HPDE6-E6E7 (cell line): ENCODE data around the gene ZNF41.
"Not testable (repeated sequence)": the region's sequence is repeated elsewhere in the genome, so short reads cannot be mapped to it uniquely, and the experiment has no call there.

ENCODE experiments used
- DNase-seq: peaks from one replicate; pipeline ENCODE4 v3.0.0; 2011; ENCODE audit warnings: missing footprints; ENCODE audit errors: extremely low spot score

The ZNF41 gene

DNA sequence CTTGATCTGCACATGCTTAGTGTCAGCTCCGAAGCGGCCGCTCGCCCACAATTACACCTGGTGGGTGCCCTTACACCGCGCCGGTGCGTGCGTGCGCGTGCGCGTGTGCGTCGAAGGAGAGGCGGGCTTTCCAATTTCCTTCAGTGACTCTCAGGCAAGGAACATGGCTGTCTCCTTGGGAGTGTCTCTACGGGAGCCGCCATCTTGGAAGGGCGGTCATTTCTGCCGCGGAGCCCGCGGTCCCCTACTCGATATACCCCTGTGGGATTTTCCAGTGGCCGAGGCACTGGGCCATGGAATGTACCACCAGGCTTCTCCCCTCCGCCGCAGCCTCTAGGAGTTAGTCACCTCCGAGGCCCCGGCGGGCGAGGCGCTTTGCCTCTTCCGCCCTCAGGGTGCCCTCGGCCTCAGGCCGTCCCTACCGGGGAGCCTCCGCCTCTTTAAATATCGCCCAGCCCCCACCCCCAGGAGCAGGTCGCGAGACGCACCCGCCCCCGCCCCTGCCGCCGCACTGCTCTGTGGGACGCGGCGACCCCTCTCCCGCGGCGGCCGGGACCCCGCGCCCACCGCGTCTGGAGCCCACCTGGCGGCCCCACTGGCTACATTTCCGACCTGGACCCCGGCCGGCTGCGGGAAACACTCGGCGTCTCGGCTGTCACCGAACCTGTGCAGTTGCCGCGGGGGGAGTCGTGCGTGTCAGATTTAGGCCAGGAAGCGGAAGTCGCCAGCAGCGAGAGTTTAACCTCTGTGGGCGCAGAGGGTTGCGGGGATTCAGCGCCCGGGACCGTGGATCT lies at the start of gene ZNF41:
ZNF41 (minus strand) TSS at position 711 of the 794 bp plus-strand sequence. CDS start 15,741 bp downstream, outside the sequence.
- DNase-seq: peak; percentile 71

DNA sequence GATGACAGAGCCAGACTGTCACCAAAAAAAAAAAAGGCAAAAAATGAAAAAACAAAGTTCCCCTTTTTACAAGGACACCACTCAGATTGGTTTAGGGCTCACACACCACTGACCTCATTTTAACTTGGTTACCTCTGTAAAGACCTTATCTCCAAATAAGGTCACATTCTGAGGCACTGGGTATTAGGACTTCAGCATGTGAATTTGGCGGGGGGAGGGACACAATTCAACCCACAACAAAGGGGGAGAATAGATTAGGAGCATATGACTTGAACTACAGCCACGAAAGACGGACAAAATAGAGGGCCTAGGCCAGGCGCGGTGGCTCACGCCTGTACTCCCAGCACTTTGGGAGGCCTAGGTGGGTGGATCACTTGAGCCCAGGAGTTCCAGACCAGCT lies 47.0 kb upstream of the ZNF41 start:
- DNase-seq: no peak

DNA sequence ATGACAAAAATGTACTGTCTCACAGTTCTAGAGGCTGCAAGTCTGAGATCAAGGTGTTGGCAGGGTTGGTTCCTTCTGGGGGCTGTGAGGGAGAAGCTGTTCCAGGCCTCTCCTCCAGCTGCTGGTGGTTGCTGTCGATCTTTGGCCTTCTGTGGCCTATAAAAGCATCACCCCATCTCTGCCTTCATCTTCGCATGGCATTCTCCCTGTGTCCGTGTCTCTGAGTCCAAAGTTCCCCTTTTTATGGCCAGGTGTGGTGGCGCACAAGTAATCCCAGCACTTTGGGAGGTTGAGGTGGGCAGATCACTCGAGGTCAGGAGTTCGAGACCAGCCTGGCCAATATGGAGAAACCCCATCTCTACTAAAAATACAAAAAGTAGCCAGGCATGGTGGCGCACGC lies 46.5 kb upstream of the ZNF41 start:
- DNase-seq: no peak

GRCh38 chrX:47523713-47524166 lies 40.7 kb upstream of the ZNF41 start:
- DNase-seq: no peak

GRCh38 chrX:47523297-47523696 lies 40.3 kb upstream of the ZNF41 start:
- DNase-seq: peak; percentile 39

GRCh38 chrX:47518144-47518543 lies 35.1 kb upstream of the ZNF41 start:
- DNase-seq: no peak

DNA sequence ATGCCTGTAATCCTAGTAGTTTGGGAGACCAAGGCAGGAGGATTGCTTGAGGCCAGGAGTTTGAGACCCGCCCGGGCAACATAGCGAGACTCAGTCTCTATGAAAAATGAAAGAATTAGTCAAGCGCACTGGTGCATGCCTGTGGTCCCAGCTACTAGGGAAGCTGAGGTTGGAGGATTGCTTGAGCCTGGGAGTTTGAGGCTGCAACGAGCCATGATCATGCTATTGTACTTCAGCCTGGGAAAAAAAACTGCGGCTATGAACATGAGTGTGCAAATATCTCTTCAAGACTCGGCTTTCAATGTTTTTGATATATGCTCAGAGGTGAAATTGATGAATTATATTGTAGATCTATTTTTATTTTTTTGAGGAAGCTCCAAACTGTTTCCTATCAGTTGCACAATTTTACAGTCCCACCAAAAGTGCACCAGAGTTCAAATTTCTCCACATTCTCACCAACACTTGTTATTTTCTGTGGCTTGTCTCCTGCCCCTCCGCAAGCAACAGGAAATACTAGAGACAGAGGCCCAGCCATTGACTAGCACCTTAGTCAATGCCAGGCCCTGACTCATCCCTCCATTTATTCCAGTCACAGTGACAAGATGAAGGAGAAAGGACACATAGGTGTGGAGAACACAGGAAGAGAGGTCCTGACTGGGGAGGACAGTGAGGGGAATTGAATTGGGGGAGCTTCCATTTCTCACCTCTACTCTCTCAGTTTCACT lies 33.1 kb upstream of the ZNF41 start:
- DNase-seq: no peak

GRCh38 chrX:47514533-47515235 lies 31.7 kb upstream of the ZNF41 start:
- DNase-seq: no peak

DNA sequence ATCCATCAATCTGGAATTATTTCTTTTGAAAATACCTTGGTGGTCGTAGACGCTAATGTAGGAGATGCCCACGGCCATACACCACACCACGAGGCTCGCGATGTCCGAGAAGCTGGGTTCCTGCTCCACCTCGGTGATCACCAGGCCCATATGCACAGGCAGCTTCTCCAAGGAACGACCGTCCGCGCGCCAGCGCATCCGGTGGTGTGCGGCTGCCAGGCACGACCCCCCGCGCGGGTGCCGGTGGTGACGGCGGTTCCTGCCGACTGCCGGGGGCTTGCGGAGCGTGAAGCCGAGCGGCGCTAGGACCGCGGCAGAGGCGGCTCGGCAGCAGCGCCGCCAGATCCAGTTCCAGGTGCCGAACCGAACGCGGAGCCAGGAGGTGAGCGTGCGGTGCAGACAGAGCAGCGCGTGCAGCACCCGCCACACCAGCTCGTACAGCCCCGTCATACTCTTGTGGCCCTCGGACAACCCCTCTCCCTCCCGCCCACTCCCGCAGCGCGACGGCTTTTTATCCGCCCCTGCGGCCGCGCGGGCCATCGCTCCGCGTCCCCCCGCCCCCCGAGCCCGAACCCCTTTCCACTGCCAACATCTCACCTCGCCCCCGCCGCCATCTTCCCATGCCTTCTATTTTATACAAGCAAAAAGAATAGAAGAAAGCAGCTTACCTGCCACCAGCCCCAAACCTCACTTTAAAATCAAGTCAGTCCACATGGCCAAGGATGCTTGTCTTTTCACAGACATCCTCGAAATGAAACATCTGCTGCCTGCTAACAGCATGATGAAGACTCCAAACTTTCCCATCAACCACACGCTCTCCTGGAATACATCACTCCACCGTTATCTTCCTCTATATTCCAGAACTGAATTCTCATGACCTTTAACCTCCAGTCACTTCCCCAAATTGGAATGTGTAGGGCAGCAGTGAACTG lies 30.3 kb upstream of the ZNF41 start:
- not testable (repeated sequence) for DNase-seq

GRCh38 chrX:47512383-47512782 lies 29.4 kb upstream of the ZNF41 start:
- DNase-seq: not testable (repeated sequence)

DNA sequence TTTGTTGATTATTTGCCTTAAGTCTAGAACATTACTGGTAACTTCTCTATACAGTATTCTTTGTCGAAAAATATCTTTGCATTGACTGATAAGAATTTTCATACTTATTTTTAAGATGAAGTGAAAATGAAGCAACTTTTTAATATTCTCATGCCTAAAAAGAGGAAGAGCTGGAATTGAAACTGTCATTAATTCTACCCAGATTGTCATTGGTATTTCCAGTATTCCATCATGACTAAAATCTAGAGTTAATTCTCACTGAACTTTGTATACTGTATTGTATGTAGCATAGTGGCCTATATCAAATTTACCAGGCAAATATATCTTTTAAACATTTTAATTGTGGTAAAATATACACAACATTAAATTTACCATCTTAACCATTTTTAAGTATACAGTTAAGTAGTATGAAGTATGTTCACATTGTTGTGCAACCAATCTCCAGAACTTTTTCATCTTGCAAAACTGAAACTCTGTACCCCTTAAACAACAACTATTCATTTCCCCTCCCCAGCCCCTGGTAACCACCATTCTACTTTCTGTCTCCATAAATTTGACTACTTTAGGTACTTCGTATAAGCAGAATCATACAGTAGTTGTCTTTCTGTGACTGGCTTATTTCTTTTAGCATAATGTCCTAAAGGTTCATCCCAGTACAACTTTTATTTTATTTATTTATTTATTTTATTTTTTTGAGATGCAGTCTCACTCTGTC lies 24.3 kb upstream of the ZNF41 start:
- DNase-seq: no peak

- DNase-seq: no peak
These were observed 20.1 kb upstream of the ZNF41 start for GRCh38 chrX:47503151-47503550.

DNA sequence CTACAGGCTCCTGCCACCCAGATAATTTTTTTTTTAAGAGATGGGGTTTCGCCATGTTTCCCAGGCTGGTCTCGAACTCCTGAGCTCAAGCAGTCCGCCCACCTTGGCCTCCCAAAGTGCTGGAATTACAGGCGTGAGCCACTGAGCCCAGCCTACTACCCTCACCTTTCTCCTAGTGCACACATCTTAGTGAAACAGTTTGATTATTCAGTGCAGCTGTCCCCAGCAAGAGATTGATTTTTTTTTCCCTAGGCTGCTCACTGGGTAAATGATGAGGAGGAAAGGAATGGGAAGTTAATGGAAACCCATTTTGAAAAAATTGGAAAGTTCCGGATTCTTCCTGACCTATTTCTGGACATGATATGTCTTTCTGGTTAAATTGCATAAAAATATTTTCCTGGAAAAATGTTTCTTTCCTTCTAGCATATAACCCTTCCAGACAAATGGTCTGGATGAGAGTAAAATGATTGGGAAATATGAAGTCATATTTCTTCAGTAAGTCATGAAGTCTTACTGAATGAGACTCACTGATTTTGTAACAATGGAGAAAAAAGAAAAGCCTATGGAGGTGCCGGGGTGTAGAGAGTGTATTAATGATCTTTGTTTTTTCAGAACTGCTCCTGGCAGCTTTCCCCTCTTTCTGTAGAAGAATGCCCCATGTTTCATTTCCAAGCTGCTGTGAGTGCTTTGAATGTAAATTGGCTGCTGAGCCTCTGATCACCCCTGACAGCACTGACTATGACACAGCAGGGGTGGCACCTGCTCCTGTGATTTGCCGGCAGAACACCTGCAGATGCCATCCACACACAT lies 19.5 kb upstream of the ZNF41 start:
- no peak for DNase-seq

DNA sequence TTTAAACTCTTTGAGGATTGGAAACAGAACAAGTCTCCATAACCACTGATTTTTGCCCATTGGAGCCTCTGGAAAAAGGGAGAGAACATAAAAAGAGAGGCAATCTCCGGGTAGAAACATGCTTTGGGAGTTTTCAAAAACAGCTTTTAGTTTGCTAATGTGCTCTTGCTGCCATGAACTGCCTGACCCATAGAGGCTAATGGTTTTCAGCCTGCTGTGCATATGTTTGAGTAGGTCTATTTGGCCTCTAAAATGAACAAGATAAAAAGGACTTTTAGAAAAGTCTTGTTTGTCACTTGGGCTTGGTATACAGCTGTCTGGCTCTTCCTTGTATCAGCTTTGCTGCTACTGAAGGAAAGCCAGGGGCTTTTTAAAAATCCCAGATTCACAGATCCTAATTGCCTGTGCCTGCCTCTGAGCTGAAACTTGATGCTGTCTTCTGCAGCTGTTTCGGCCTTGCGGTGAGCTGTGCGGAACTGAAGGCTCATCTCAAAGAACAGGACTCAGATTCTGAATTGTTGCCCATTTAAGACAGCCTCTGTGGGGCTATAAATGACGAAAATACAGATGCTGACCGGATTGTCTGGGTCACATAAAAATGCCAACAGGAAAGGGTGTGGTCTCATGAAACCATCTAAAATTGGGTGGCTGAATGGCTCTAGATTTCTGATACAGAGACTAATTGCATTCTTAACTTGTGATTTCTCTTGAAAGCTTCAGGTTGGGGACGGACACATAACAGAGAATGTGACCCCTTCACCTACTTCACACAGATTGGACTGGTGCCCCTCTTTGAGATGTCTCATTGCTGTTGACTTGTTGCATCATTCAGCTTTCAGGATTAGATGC lies 18.4 kb upstream of the ZNF41 start:
- DNase-seq: no peak

GRCh38 chrX:47500554-47500953 lies 17.5 kb upstream of the ZNF41 start:
- no peak for DNase-seq

DNA sequence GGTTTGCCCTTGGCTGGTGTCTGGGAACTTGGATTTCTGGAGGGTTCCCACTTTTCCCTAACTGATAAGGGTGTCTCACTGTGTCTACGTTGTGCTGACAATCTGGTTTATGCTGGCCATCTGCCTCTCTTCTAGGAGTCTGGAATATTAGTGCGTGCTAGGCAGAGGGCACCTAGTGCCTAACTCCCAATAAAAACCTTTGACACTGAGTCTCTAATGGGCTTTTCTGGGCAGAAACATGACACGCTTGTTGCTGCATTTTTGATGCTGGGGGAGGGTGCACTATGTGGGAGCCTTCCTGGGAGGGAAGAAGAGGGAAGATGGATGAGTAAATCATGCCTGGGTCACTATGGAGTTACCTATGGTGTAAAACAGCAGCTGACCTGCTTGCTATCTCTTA lies 16.3 kb upstream of the ZNF41 start:
- no peak for DNase-seq

GRCh38 chrX:47498411-47498810 lies 15.4 kb upstream of the ZNF41 start:
- no peak for DNase-seq

- DNase-seq: no peak
These were observed 14.4 kb upstream of the ZNF41 start for GRCh38 chrX:47497271-47497888.
